HG03175 (cell line): ENCODE measurements around the gene PRDM10.
"Not testable (repeated sequence)": the region's sequence is repeated elsewhere in the genome, so short reads cannot be mapped to it uniquely, and the experiment has no call there.

Source experiments
- ATAC-seq: cut with Tn5 transposase; IDR thresholded peaks from one replicate; pipeline ENCODE4 v1.9.1; 2021; ENCODE audit warnings: mild to moderate bottlenecking, moderate library complexity; ENCODE audit not compliant: unreplicated experiment

The PRDM10 gene

DNA sequence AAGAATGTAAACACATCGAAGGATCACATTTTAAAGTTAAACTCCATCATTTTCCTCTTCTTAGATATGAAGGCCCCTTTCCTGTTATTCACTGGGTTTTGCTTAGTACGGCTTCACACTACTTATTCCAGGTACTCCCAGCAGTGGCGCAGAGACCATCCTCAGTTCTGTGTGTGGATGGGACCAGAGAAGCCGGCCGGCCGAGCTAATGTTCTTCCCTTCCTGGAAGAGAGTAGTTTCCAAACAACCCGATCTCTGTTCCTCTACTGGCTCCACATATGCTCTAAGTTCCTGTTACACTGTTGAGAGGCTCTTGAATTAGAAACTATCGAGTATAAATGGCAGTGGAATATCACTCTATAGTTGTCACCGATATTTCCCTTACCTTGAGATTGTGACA lies 106.6 kb downstream of the PRDM10 start:
- no peak for ATAC-seq

DNA sequence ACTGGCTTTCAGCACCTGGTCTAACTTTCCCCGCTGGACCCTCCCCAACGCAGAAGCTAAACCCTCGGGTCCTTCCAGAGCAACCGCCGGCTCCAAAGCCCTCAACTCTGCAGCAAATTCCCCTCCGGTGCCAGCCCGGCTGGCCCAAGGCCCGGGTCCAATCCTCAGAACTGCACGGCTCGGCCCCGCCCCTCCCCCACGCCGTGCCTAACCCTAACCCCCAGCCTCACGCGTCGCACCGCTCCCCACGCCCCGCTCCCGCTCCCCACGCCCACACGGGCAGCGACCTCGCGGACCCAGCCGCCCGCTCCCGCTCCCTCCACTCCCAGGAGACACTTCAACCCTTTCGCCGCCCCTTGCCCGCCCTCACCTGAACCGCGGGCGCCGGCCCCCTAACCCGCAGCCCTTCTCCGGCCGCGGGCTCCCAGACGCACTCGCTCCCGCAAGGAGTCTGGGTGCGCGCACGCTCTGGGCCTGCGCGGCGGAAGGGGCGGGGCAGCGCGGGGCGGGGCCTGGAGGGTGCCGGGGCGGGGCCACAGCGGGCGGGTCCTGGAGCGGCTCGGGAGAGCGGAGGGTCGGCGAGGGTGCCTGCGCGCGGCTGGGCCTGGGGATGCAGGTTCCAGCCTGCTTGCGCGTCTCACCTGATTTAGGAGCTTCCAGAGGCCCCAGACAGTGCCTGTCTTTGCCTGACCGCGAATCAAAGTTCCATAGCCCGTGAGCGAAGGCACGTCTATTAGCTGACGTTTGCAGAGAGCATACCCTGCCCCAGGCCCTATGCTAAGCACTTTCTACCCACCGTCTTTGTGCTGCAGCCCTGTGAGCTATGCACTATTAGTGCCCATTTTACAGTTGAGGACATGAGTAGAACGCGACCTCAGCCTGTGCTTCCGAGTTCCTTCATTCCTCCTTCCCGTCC lies 107.3 kb downstream of the PRDM10 start, which contains the start of gene NFRKB:
Gene NFRKB (minus strand): TSS at position 453 of the 916 bp plus-strand sequence. CDS start 2,729 bp downstream, outside the sequence.
- ATAC-seq, result peak; percentile 95

DNA sequence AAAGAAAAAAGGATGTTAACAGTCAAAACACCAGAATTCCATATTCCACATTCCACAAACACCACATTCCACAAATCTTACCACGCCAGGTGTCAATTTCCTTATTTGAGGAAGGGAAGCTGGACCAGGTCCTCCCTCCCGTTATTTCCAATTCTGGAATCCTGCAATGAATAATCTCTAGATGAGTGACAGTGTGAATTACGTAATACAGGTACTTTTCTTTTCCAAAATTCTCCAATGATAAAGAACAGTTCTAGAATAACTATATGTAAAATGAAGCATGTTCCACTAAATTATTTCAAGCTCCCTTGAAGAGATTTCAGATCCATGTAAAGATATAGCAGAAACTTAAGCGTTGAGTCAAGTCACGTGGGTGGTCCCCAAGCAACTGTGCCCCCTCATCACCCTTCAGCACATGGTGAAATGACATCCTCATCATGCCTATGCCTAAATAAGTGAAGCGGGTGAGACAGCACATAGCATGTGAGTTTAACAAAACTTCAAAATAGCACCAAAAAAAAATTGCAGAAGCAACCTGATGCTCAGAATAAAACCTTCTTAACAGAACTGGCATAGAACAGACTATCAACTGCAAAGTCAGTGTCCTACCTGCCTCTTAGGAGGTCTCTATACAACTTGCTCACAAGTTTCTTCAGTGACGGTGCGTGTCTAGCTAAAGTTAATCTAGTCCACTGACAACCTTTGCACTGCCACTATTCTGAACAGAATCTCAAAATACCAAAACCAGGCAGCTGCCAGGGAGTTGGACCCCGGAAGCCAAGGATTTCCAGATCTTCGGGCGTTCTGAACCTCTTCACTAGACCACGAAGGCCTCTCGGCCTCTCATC lies 108.1 kb downstream of the PRDM10 start:
- no peak for ATAC-seq

DNA sequence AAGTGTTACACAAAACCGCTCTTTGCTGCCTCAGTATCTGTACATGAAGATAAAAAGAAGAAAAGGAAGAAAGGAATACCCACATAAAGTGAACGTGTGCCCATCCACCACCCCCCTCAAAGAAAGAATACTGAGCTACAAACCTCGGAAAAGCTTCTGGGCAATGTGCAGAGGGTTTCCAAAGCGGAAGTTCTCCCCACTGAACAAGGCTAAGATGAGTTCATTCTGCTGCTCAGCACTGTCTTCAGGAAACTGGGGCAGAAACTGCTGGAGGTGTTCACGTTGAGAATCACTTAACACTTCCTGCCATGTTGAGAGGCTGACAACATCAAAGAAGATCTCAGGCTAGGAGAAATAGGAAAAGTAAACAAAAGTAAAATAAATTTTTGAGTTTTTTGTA lies 114.2 kb downstream of the PRDM10 start:
- no peak for ATAC-seq

DNA sequence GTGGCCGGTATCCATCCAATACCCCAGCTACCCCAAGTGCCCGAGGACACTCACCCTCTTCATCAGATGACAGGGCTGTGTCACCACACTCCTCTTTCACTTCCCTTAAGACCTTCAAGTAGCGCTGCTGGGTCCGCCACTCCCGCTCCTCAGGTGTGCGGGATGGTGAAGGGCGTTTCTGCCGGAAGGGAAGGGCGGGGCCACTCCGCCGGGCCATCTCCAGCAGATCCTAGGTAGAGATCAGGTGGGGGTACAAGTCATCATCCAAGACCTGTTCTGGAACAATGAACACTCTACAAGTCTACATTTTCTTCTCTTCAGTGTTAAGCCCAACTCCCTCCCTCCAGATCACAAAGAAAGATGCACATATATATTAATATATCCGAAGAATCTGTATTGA lies 117.3 kb downstream of the PRDM10 start:
- ATAC-seq, result no peak

DNA sequence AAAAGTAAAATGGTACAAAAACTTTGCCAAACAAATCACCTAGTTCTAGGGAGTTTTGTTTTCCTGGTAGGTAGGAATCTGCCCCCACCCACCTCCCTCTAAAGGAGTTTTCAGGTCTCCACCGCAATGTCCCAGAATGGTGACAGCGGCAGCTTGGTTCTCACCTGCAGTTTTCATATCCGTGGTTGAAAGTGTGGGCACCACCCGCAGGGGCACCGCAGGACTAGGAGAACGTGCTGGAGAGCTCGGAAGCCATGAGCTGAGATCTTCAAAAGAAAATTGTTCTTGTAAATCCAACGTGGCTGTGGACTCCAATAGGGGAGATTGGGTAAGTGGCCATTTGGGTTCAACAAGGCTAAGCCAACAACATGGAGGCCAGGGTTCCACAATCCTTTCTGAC lies 118.1 kb downstream of the PRDM10 start:
- ATAC-seq, result no peak

DNA sequence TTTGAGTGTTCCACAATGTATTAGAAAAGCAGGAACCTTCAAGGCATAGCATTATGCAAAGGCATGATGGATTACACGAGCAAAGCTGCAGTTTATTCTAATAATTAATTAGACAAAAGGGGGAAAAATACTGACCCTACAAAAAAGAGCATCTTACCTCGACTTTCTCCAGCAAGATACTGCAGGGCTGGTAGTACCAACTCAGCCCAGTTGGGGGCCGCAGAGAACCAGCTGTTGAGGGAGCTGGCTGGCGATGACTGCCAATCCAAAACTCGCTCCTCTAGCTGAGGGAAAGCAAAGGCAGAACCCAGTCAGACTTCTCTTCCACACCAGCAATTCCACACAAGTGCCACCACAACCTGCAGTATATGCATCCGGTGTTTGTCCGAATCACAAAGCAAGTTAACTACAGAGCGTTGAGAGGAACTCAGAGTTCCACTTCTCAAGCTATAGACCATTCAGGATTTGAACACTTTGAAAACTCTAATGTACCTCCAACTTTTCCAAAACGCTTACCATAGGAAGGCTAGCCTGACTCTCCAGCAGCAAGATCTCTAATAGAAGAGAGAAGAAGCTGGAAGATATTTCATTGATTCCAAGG lies 121.0 kb downstream of the PRDM10 start:
- peak; percentile 90 for ATAC-seq

DNA sequence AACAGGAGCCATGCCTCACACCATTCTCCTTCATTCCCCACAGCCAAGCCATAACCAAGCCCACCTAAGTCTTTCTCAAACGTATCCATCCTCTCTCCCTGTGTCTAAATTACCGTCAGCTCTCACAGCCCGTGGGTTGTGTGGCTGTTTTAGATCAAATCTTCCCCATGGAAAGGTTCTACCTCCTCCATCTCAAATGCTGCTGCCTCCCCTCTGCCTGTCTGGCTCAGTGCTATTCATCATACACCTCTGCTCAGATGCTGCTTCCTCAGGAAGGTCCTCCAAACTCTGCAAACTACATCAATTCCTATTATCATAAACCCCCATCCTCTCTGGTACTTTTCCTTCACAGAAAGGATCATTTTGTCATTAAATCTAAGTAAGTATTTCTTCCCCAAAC lies 122.3 kb downstream of the PRDM10 start:
- no peak for ATAC-seq

GRCh38 chr11:129871914-129872313 lies 130.7 kb downstream of the PRDM10 start:
- ATAC-seq, result no peak

DNA sequence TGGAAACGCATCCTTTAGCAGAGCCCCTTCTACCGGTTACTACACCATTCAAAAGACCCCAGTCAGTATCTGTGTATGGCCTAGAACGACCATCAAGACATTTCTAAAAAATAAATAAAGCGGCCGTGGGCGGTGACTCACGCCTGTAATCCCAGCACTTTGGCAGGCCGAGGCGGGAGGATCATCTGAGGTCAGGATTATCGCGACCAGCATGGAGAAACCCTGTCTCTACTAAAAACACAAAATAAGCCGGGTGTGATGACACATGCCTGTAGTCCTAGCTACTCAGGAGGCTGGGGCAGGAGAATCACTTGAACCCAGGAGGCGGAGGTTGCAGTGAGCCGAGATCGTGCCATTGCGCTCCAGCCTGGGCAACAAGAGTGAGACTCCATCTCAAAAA lies 134.0 kb downstream of the PRDM10 start:
- not testable (repeated sequence) for ATAC-seq

- no peak for ATAC-seq
Observed at GRCh38 chr11:129866311-129866710, 136.3 kb downstream of the PRDM10 start.

DNA sequence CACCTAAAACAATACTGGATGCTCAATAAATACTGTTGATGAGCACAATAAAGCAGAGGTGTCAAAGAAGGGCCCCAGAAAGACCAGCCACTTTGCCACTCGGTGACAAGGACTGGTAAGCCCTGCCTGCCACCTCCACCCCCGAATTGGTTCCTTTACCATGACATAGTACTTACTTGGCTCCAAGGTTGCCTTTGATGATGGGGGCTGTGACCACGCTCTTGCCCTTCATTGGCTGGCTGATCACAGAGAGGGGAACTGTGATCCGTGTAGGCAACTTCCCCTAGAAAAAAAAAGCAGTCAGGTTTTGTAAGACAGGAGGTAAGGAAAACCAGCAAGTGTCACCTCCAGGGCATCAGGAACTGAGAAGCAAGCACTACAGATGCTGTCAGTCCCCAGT lies 136.9 kb downstream of the PRDM10 start:
- no peak for ATAC-seq

DNA sequence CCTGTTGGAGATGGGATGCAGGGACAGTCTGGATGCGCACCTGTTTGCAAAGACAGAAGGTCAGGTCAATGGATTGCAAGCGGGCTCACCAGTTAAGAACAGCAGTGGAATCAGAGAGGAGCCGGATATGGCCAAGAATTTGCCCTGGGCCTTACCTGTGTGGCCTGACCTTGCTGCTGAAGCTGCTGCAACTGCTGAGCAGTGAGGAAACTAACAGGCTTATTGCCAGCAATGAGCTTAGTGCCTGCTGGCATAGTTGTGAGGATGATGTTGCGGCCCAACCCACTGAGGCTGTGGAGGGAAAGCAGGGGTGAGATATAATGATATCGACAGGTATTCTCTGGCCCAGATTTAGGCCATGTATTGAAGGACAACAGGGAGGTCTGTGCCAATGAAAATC lies 137.8 kb downstream of the PRDM10 start:
- no peak for ATAC-seq

DNA sequence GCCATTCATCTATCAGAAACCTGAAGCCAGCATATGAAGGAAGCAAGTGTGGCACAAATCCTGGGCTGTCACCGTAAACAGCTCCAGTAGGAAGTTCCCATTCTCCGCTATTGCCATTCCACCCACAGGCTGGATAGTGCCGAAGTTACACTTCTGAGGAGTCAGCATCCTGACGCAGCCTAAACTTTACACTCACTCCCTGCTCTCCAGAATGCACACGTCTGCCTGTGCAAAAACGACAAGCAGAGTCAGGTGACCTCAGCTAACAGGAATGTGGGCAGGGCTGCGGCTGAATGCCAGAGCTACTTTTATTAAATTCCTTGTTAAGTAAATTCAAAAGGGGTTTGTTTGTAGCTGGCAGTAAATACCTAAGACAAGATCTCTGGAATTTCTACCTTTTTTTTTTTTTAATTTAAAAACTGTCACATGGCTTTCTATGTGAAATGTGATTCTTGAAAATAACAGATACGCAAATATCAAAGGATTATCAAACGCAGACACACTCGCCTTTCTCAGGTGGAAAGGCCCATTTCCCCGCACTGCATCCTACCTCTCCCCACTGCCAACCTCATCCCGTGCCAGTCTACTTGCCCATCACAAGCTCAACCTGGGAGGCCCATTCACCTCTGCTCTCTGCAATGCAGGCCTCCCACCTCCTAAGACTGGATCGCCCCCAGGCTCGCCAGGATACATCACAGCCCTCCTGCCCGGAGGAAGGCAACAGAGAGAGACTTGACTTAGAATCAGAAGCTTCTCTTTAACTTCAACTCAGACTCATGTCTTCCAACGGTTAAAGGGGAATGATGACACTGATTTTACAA lies 140.7 kb downstream of the PRDM10 start:
- no peak for ATAC-seq

GRCh38 chr11:129856036-129856435 lies 146.6 kb downstream of the PRDM10 start:
- no peak for ATAC-seq

DNA sequence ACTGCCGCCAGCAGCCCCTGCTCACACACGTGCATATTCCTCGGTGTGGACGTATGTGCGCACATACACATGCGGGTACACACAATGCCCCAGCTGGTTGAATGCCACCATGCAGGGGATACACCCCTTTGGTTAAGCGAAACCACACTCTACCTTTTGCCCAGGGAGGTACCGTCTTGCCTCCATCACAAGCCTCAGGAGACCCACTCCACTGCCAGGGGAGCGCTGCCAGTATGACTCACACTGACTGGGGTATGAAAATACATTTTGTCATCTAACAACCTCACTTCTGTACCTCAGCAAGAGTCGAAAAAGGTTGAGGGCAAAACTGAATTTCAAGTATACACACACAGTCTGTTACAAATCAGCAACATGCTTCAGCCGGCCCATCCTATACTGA lies 147.5 kb downstream of the PRDM10 start:
- ATAC-seq, result no peak

GRCh38 chr11:129854232-129854805 lies 148.3 kb downstream of the PRDM10 start:
- ATAC-seq, result no peak

DNA sequence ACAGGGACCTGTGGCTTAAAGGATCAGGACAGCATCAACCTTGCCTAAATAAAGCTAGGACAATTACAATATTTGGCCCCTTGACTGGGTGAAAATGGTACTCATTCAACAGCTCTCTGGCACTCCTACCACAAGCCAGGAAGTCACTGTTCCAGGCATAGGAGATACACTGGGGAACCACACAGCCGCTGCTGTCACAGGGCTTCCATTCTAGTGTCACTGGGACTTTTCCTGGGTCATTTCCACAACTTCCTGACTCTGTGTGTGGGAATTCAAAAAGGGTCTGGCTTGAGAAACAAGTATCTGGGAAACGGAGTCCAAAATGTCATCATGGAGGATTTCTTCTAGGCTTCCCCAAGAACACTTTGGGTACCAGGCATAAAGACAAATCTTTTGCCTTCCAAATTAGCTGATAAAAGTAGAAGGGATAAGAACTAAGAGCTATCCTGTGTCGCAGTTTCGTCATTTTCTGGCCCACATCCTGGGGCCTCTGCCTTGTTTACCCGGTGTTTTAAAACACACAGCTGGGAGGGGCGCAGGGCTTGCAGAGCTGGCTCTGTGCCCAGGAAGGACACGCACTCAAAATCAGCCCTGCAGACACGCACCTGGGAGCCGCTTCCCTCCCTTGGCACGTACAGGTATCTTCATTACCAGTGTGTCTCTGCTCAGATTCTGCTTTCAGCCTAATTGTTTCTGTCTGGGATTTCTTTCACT lies 149.0 kb downstream of the PRDM10 start:
- ATAC-seq, result no peak

- no peak for ATAC-seq
Observed at GRCh38 chr11:129852125-129852740, 150.4 kb downstream of the PRDM10 start.
